SK-N-SH (cell line): ENCODE measurements around the gene HAAO. TPM values are rescaled to one million over a fixed set of nuclear protein-coding genes. Genes with fewer than 3 reads are reported as not detected.
A peak's percentile ranks its signal among the peaks of the same experiment; 100 is the strongest.

Experiments
- CTCF ChIA-PET: fragments of 300-600, 350-600 bp; formaldehyde crosslinking; extraction: SDS; loops from one replicate; lab custom pipeline; 2021; lab: Yijun Ruan, JAX
- POLR2A ChIA-PET: fragments of 350-600 bp; sonication (Branson Sonifier 250); formaldehyde crosslinking; extraction: SDS; loops from one replicate; lab custom pipeline; 2020; ENCODE audit warnings: antibody characterized with exemption, inconsistent platforms; lab: Yijun Ruan, JAX
- DNase-seq: peaks from one replicate; pipeline ENCODE4 v3.0.0; 2012
- H2AFZ ChIP-seq: fragments of 200-600 bp; sonication (generic); 2 replicates; pipeline ENCODE4 v1.8.1; 2016; ENCODE audit warnings: antibody characterized with exemption, mild to moderate bottlenecking, low read depth
- H3F3A ChIP-seq: fragments of 200-600 bp; sonication (generic); replicated peaks from 2 replicates; pipeline ENCODE3; 2016; ENCODE audit warnings: antibody characterized with exemption, mild to moderate bottlenecking; ENCODE audit not compliant: insufficient read depth
- H3K27ac ChIP-seq, 2 experiments: fragments of 200-500 bp in 1 of 2; fragments of 200-600 bp in 1 of 2; sonication (Bioruptor generic) in 1 of 2; sonication (generic), shearing (Covaris generic) in 1 of 2; 2 replicates each; pipeline versions ENCODE4 v1.5.1 to v1.6.1; 2014 to 2016; ENCODE audit warnings: low read depth in 2 of 2, inconsistent platforms in 1 of 2, low read length in 1 of 2, mild to moderate bottlenecking in 1 of 2, mixed read lengths in 1 of 2
- H3K27me3 ChIP-seq: fragments of 200-600 bp; sonication (generic), shearing (Covaris generic); 2 replicates; pipeline ENCODE4 v1.6.1; 2016; ENCODE audit warnings: mixed run types; ENCODE audit not compliant: insufficient read depth
- H3K36me3 ChIP-seq, 2 experiments: fragments of 200-500 bp in 1 of 2; fragments of 200-600 bp in 1 of 2; sonication (Bioruptor generic) in 1 of 2; sonication (generic) in 1 of 2; replicated peaks in 1 of 2; 2 replicates each; pipeline versions ENCODE3 to v1.5.1; 2014 to 2016; ENCODE audit warnings: low read length in 1 of 2, mild to moderate bottlenecking in 1 of 2; ENCODE audit not compliant: insufficient read depth in 2 of 2, control insufficient read depth in 1 of 2
- H3K4me1 ChIP-seq, 2 experiments: fragments of 200-500 bp in 1 of 2; fragments of 200-600 bp in 1 of 2; sonication (Bioruptor generic) in 1 of 2; sonication (generic), shearing (Covaris generic) in 1 of 2; 2 replicates each; pipeline versions ENCODE4 v1.5.1 to v1.6.1; 2014 to 2016; ENCODE audit warnings: low read depth in 1 of 2, low read length in 1 of 2, mixed run types in 1 of 2; ENCODE audit not compliant: insufficient read depth in 2 of 2, control insufficient read depth in 1 of 2
- H3K4me2 ChIP-seq: fragments of 200-600 bp; sonication (generic), shearing (Covaris generic); 2 replicates; pipeline ENCODE4 v1.6.1; 2017; ENCODE audit warnings: mixed run types
- H3K4me3 ChIP-seq, 2 experiments: fragments of 200-500 bp in 1 of 2; fragments of 200-600 bp in 1 of 2; sonication (Bioruptor generic) in 1 of 2; sonication (generic), shearing (Covaris generic) in 1 of 2; 2 replicates each; pipeline versions ENCODE4 v1.5.1 to v1.8.1; 2014 to 2016; ENCODE audit warnings: low read depth in 2 of 2, inconsistent platforms in 1 of 2, low read length in 1 of 2, mild to moderate bottlenecking in 1 of 2, mixed read lengths in 1 of 2, moderate library complexity in 1 of 2
- H3K79me2 ChIP-seq: fragments of 200-600 bp; sonication (generic); 2 replicates; pipeline ENCODE4 v1.8.1; 2017; ENCODE audit warnings: mild to moderate bottlenecking; ENCODE audit not compliant: insufficient read depth
- H3K9ac ChIP-seq: fragments of 200-600 bp; sonication (generic); 2 replicates; pipeline ENCODE4 v1.6.1; 2017; ENCODE audit warnings: mixed run types
- H3K9me2 ChIP-seq: fragments of 200-600 bp; sonication (generic); 2 replicates; pipeline ENCODE4 v1.6.1; 2017; ENCODE audit warnings: mixed run types
- H3K9me3 ChIP-seq: fragments of 200-600 bp; sonication (generic); 2 replicates; pipeline ENCODE4 v1.6.1; 2017; ENCODE audit warnings: mixed run types, mild to moderate bottlenecking, moderate library complexity
- H4K20me1 ChIP-seq: fragments of 200-600 bp; sonication (generic); 2 replicates; pipeline ENCODE4 v1.6.1; 2017; ENCODE audit warnings: mild to moderate bottlenecking, mixed run types; ENCODE audit not compliant: insufficient read depth
- CHD2 ChIP-seq: fragments of 150-350 bp; IDR thresholded peaks from 2 replicates; pipeline ENCODE4 v1.6.1; 2018; ENCODE audit warnings: low read length; ENCODE audit not compliant: partially characterized antibody
- CTCF ChIP-seq: fragments of 200-600 bp; sonication (generic); IDR thresholded peaks from 2 replicates; pipeline ENCODE4 v1.6.1; 2017; ENCODE audit warnings: antibody characterized with exemption, mild to moderate bottlenecking, moderate library complexity
- FOXJ3 ChIP-seq: sonication (generic); formaldehyde crosslinking; IDR thresholded peaks from 2 replicates; pipeline ENCODE4 v1.5.1; 2020; ENCODE audit warnings: mild to moderate bottlenecking, missing genetic modification reagents
- GABPA ChIP-seq: IDR thresholded peaks from 2 replicates; pipeline ENCODE4 v1.4.0; 2012; ENCODE audit warnings: low read depth, mild to moderate bottlenecking
- GATA2 ChIP-seq: sonication (generic); formaldehyde crosslinking; IDR thresholded peaks from 2 replicates; pipeline ENCODE4 v1.5.0; 2020; ENCODE audit warnings: mild to moderate bottlenecking, missing genetic modification reagents
- MAX ChIP-seq: IDR thresholded peaks from 2 replicates; pipeline ENCODE4 v1.4.0; 2012; ENCODE audit warnings: low read depth
- MXI1 ChIP-seq: IDR thresholded peaks from 2 replicates; pipeline ENCODE4 v1.6.1; 2012; ENCODE audit warnings: mild to moderate bottlenecking, low read depth, low read length, improper control_type of control experiment
- NRF1 ChIP-seq: IDR thresholded peaks from 2 replicates; pipeline ENCODE4 v1.6.1; 2012; ENCODE audit warnings: low read depth, mild to moderate bottlenecking, low read length
- POLR2AphosphoS5 ChIP-seq: IDR thresholded peaks from 2 replicates; pipeline ENCODE4 v1.6.1; 2012; ENCODE audit warnings: low read depth, low read length
- REST ChIP-seq: IDR thresholded peaks from 2 replicates; pipeline ENCODE4 v1.6.1; 2012; ENCODE audit warnings: mild to moderate bottlenecking, low read depth, low read length, moderate library complexity
- SMC3 ChIP-seq: IDR thresholded peaks from 2 replicates; pipeline ENCODE4 v1.6.1; 2012; ENCODE audit warnings: low read depth, low read length, improper control_type of control experiment
- TAF1 ChIP-seq: IDR thresholded peaks from 2 replicates; pipeline ENCODE4 v1.6.1; 2012; ENCODE audit warnings: low read depth, mild to moderate bottlenecking, low read length, moderate library complexity, borderline replicate concordance
- ZBTB33 ChIP-seq: IDR thresholded peaks from 2 replicates; pipeline ENCODE4 v1.4.0; 2012; ENCODE audit warnings: low read depth, borderline replicate concordance
- WGBS: methylation state at CpG from one replicate; pipeline ENCODE4 v1.1.6; 2017; ENCODE audit warnings: low lambda C conversion rate; 5-methylcytosine and 5-hydroxymethylcytosine counted together
- polyA plus RNA-seq, 3 experiments: library from polyadenylated mRNA; depleted of rRNA; stranded (reverse); fragments of >200 nt; gene quantifications; 2 replicates each; pipeline ENCODE4 v1.2.3, GENCODE V29; 2012

Gene HAAO
- polyA plus RNA-seq, 1 of the 3 experiments (the other 2 are of a cell fraction) = not detected

GRCh38 chr2:42752314-42752713 is 40.1 kb downstream of the HAAO start (continued):
- TF ChIP-seq ZBTB33 = no peak
- TF ChIP-seq CHD2 = no peak
- no peak for TF ChIP-seq FOXJ3 (CRISPR knock-in tag)
- TF ChIP-seq TAF1 = no peak

- TF ChIP-seq POLR2AphosphoS5 = no peak
- peak; percentile 82 for TF ChIP-seq REST
- Histone ChIP-seq H3K9me3 (no peaks in the 10 kb centered on the region), H3K9ac (no peak overlapping the region), H3K27me3 (no peaks in the 10 kb centered on the region), H2AFZ (no peak overlapping the region), H4K20me1 (no peaks in the 10 kb centered on the region), H3K4me1 (peaks cover 0 to 12% of the 10 kb centered on the region in 2 experiments; a peak in 1 of 4 replicates), H3K9me2 (no peaks in the 10 kb centered on the region), H3K4me2 (no peak overlapping the region), H3F3A (no peaks in the 10 kb centered on the region), H3K36me3 (no peaks in the 10 kb centered on the region), H3K27ac (no peak overlapping the region), H3K4me3 (no peak overlapping the region), H3K79me2 (no peaks in the 10 kb centered on the region)
- ChIA-PET POLR2A (no interaction called here), CTCF (interaction anchor here (1.0 kb wide), 1 partner anchor 62 kb away, joined by 3 read pairs; no protein-coding TSS in a partner anchor)
- WGBS = 88% methylated on average over 4 of the region's 4 CpGs
- no peak for DNase-seq
These were observed 43.5 kb downstream of the HAAO start for GRCh38 chr2:42748840-42749239.

- Histone ChIP-seq H3K4me3 (no peak overlapping the region), H3K27ac (no peak overlapping the region), H3K9ac (no peak overlapping the region), H3K9me3 (no peaks in the 10 kb centered on the region), H3F3A (no peaks in the 10 kb centered on the region), H3K4me2 (no peak overlapping the region), H3K36me3 (no peaks in the 10 kb centered on the region), H3K79me2 (no peaks in the 10 kb centered on the region), H4K20me1 (no peaks in the 10 kb centered on the region), H3K4me1 (peaks cover 0 to 4% of the 10 kb centered on the region in 2 experiments; a peak in 1 of 4 replicates), H2AFZ (no peak overlapping the region), H3K9me2 (no peaks in the 10 kb centered on the region), H3K27me3 (no peaks in the 10 kb centered on the region)
- CTCF ChIA-PET = interaction anchor here (1.3 to 1.9 kb wide), 2 partner anchors 9 to 23 kb away, joined by 4 to 8 read pairs; no protein-coding TSS in a partner anchor
- POLR2A ChIA-PET = no interaction called here
- no peak for DNase-seq
- 100% methylated on average over 3 of the region's 3 CpGs for WGBS
- TF ChIP-seq MAX = no peak
- no peak for TF ChIP-seq TAF1
- no peak for TF ChIP-seq REST
- TF ChIP-seq NRF1 = no peak
- TF ChIP-seq GATA2 (CRISPR knock-in tag) = no peak
- TF ChIP-seq GABPA = no peak
- TF ChIP-seq MXI1 = no peak
- no peak for TF ChIP-seq SMC3
- no peak for TF ChIP-seq CTCF
These were observed 45.0 kb downstream of the HAAO start for GRCh38 chr2:42747422-42747821.
